Adipose tissue (tissue), 3 donors: Measurements from ENCODE around the gene PSMC6. TPM values are rescaled to one million over a fixed set of nuclear protein-coding genes. Genes with fewer than 3 reads are reported as not detected.
"Not testable (repeated sequence)": the region's sequence is repeated elsewhere in the genome, so short reads cannot be mapped to it uniquely, and the experiment has no call there.

Source experiments
- H3K27ac ChIP-seq: one replicate; pipeline ENCODE4 v1.5.1; 2013; ENCODE audit warnings: low read depth, low read length
- WGBS, 3 donors: extraction: QIAGEN DNeasy Blood & Tissue Kit; methylation state at CpG; one replicate each; pipeline ENCODE4 v1.1.7; 2013; 5-methylcytosine and 5-hydroxymethylcytosine counted together
- polyA plus RNA-seq, 3 donors: library from polyadenylated mRNA; stranded (reverse); fragments of 200-250 nt; gene quantifications; one replicate each; pipeline ENCODE4 v1.2.3, GENCODE V29; 2013
- donor health status: healthy with polysubstance abuse.
- donor health status: Bipolar disorder and iron deficiency.
- donor health status: healthy.

PSMC6 gene
- polyA plus RNA-seq, 3 donors: 40.4 to 66.6 (median 53.8) TPM

DNA sequence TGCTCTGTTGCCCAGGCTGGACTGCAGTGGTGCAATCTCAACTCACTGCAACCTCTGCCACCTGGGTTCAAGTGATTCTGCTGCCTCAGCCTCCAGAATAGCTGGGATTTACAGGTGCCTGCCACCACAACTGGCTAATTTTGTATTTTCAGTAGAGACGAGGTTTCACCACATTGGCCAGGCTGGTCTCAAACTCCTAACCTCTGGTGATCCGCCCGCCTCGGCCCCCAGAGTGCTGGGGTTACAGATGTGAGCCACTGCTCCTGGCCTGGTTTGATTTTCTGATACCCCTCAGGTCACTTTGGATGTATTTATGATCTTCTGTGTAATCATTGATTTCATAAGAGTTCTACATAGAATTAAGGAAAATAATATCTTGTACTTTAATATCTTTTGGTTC is 55.9 kb downstream of the PSMC6 start:
- WGBS, 3 donors: 92 to 96% (median 93%) methylated on average over 4 of the region's 4 CpGs
- H3K27ac ChIP-seq: not testable (repeated sequence)

DNA sequence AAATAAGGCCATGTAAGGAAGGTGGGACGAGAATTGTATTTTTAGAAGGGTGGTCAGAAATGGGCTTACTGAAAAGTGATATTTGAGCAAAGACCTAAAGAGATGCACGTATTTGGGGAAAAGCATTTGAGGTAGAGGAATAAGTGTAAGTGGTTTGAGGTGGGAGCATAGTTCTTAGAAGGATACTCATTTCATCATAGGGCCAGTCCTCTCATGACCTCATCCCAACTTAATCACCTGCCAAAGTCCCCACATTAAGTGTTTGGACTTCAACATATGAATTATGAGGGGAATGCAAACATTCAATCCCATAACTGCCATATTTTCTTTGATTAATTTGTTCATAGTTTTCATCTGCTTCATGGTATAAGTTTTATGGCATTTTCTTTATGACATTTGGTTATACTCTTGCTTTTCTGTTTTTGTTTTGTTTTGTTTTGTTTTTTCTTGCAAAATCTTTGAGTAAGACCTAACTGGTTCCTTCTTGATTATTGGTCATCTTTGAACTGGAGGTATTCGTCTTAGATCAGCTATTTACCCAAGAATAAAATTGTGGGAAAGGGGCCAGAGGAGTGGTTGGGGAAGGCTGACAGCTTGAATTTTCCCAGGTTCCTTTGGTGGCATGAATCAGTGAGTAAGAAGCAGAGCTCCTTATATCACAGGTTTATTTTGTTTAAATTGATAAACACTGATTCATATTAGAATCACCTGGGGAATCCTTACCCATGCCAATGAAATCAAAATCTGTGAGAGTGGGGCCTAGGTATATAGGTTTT is 60.2 kb downstream of the PSMC6 start:
- WGBS, 3 donors: 77 to 97% (median 96%) methylated on average over 3 of the region's 3 CpGs
- no peak overlapping the region for H3K27ac ChIP-seq

GRCh38 chr14:52769887-52770286 is 62.9 kb downstream of the PSMC6 start:
- H3K27ac ChIP-seq: no peak overlapping the region

DNA sequence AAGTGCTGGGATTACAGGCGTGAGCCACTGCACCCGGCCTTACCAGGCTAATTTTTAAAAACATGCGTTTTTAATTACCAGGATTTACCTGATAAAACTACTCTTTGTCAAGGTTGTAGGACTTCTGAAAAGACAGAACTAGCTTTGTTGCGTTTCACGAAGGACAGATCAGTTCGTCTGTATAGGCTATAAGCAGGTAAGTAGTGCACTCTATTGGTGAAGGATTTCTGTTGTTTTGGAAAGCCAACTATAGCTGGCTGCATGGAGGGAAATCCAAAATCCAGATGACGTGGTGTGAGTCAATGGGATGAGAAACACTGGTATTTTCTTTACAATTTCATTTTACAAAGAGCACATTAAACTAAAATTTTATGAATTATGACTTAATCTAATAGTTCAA is 69.8 kb downstream of the PSMC6 start:
- WGBS, 3 donors: 52 to 88% (median 84%) methylated on average over 7 of the region's 7 CpGs
- H3K27ac ChIP-seq: no peak overlapping the region

Other genes starting within 250 kb of the PSMC6 start
- gene TXNDC16, start 154.7 kb upstream of the PSMC6 start, polyA plus RNA-seq: 1 to 10 TPM; 2.4 to 5.2 (median 2.6) TPM
- gene GPR137C, start 154.4 kb upstream of the PSMC6 start, polyA plus RNA-seq: under 1 TPM; 0.17 to 0.48 (median 0.45) TPM
- 10 to 100 TPM in 2 of 3 donors, 1 to 10 TPM in 1; 9.3 to 15.1 (median 11.4) TPM for gene ERO1A, start 11.6 kb upstream of the PSMC6 start, polyA plus RNA-seq
- 1 to 10 TPM; 4.5 to 7.8 (median 5.7) TPM for gene STYX, start 23.0 kb downstream of the PSMC6 start, polyA plus RNA-seq
- gene GNPNAT1, start 84.4 kb downstream of the PSMC6 start, polyA plus RNA-seq: 10 to 100 TPM; 13.1 to 15.1 (median 13.9) TPM
- 100 to 1,000 TPM in 1 of 3 donors, 10 to 100 TPM in 2; 16.7 to 159 (median 92.0) TPM for gene FERMT2, start 243.8 kb downstream of the PSMC6 start, polyA plus RNA-seq